CD14-positive monocyte (primary cell): Measurements from ENCODE around the gene SLC27A5. TPM values are rescaled to one million over a fixed set of nuclear protein-coding genes. Genes with fewer than 3 reads are reported as not detected.

ENCODE experiments used
- DNase-seq, 3 donors: peaks; one replicate each; pipeline ENCODE4 v3.0.0-alpha.2; 2011 to 2022
- H2AFZ ChIP-seq: 2 replicates; pipeline ENCODE4 v1.6.0; 2012; ENCODE audit warnings: mild to moderate bottlenecking, low read depth, low read length, inconsistent platforms; ENCODE audit not compliant: insufficient read depth, poor library complexity, severe bottlenecking
- H3K27ac ChIP-seq, 2 donors: 1 replicate in 1 of 2; 2 replicates in 1 of 2; pipeline ENCODE4 v1.5.1; 2012 to 2013; ENCODE audit warnings: low read length in 2 of 2, control low read depth in 1 of 2, inconsistent platforms in 1 of 2, low read depth in 1 of 2, mild to moderate bottlenecking in 1 of 2
- H3K27me3 ChIP-seq, 2 donors: one replicate each; pipeline versions ENCODE4 v1.6.0 to v1.6.1; 2011 to 2013; ENCODE audit warnings: low read length in 2 of 2; ENCODE audit not compliant: control insufficient read depth in 2 of 2, insufficient read depth in 2 of 2
- H3K36me3 ChIP-seq, 2 donors: replicated peaks in 1 of 2; 1 replicate in 1 of 2; 2 replicates in 1 of 2; pipeline versions ENCODE4 v1.5.1 to v1.6.1; 2012 to 2013; ENCODE audit warnings: low read length in 2 of 2, control low read depth in 1 of 2, inconsistent platforms in 1 of 2, mild to moderate bottlenecking in 1 of 2; ENCODE audit not compliant: insufficient read depth in 2 of 2, control insufficient read depth in 1 of 2
- H3K4me1 ChIP-seq, 2 donors: 1 replicate in 1 of 2; 2 replicates in 1 of 2; pipeline versions ENCODE4 v1.5.1 to v1.6.1; 2012 to 2013; ENCODE audit warnings: low read length in 2 of 2, control low read depth in 1 of 2, inconsistent platforms in 1 of 2, mild to moderate bottlenecking in 1 of 2, moderate library complexity in 1 of 2; ENCODE audit not compliant: insufficient read depth in 2 of 2, control insufficient read depth in 1 of 2
- H3K4me2 ChIP-seq: replicated peaks from 2 replicates; pipeline ENCODE3; 2012; ENCODE audit warnings: low read length, moderate library complexity, mild to moderate bottlenecking; ENCODE audit not compliant: poor library complexity, severe bottlenecking; ENCODE audit errors: extremely low read depth
- H3K4me3 ChIP-seq, 3 experiments: fragments of 200-600 bp in 1 of 3; sonication (generic) in 1 of 3; replicated peaks in 1 of 3; 1 replicate in 2 of 3; 2 replicates in 1 of 3; pipeline ENCODE4 v1.5.1; 2011 to 2013; ENCODE audit warnings: low read length in 3 of 3, mild to moderate bottlenecking in 3 of 3, control low read depth in 2 of 3, low read depth in 2 of 3, inconsistent platforms in 1 of 3, moderate library complexity in 1 of 3
- H3K79me2 ChIP-seq: 2 replicates; pipeline ENCODE4 v1.6.0; 2012; ENCODE audit warnings: mild to moderate bottlenecking, control low read depth, inconsistent platforms, low read length, moderate library complexity; ENCODE audit not compliant: insufficient read depth
- H3K9ac ChIP-seq: 2 replicates; pipeline ENCODE4 v1.6.0; 2017; ENCODE audit warnings: low read length, mild to moderate bottlenecking; ENCODE audit not compliant: insufficient read depth, poor library complexity, severe bottlenecking
- H3K9me3 ChIP-seq, 2 donors: replicated peaks in 1 of 2; 1 replicate in 1 of 2; 2 replicates in 1 of 2; pipeline versions ENCODE4 v1.5.1 to v1.6.1; 2012 to 2013; ENCODE audit warnings: low read length in 2 of 2, control low read depth in 1 of 2; ENCODE audit not compliant: control insufficient read depth in 1 of 2, insufficient read depth in 1 of 2
- H4K20me1 ChIP-seq: 2 replicates; pipeline ENCODE4 v1.6.0; 2012; ENCODE audit warnings: mild to moderate bottlenecking, low read length, control low read depth, moderate library complexity; ENCODE audit not compliant: insufficient read depth
- H3K27ac Mint-ChIP-seq, 7 donors: one replicate each; pipeline ENCODE4 v1.8.0; 2020; ENCODE audit warnings: mild to moderate bottlenecking in 7 of 7, mixed read lengths in 7 of 7, moderate library complexity in 6 of 7, inconsistent platforms in 2 of 7
- H3K27me3 Mint-ChIP-seq, 3 donors: one replicate each; pipeline ENCODE4 v1.8.0; 2021 to 2022; ENCODE audit warnings: low read depth in 3 of 3, mild to moderate bottlenecking in 3 of 3, mixed read lengths in 3 of 3, moderate library complexity in 3 of 3, inconsistent platforms in 1 of 3
- H3K36me3 Mint-ChIP-seq, 2 donors: one replicate each; pipeline ENCODE4 v1.8.0; 2020; ENCODE audit warnings: mixed read lengths in 2 of 2, inconsistent platforms in 1 of 2, mild to moderate bottlenecking in 1 of 2
- H3K4me1 Mint-ChIP-seq: one replicate; pipeline ENCODE4 v1.8.0; 2020; ENCODE audit warnings: mild to moderate bottlenecking, mixed read lengths
- H3K4me3 Mint-ChIP-seq, 2 donors: one replicate each; pipeline ENCODE4 v1.8.0; 2020; ENCODE audit warnings: mild to moderate bottlenecking in 2 of 2, mixed read lengths in 2 of 2, moderate library complexity in 1 of 2
- H3K9me3 Mint-ChIP-seq, 7 donors: one replicate each; pipeline ENCODE4 v1.8.0; 2020 to 2022; ENCODE audit warnings: mixed read lengths in 7 of 7, mild to moderate bottlenecking in 6 of 7, moderate library complexity in 6 of 7, inconsistent platforms in 2 of 7
- CTCF ChIP-seq: fragments of 200-600 bp; IDR thresholded peaks from one replicate; pipeline ENCODE4 v1.8.0; 2022; ENCODE audit warnings: antibody characterized with exemption, mild to moderate bottlenecking
- WGBS: methylation state at CpG from one replicate; pipeline ENCODE4 v1.1.5; 2013; ENCODE audit warnings: missing lambda C conversion rate; ENCODE audit not compliant: insufficient coverage; 5-methylcytosine and 5-hydroxymethylcytosine counted together
- intact Hi-C, 2 donors: fragments of 100-400 bp; cut with micrococcal nuclease; formaldehyde crosslinking; loops; one replicate each; pipeline versions ENCODE4 v1.15.0 to v1.15.1; 2023
- polyA plus RNA-seq, 3 donors: library from polyadenylated mRNA; depleted of rRNA in 1 of 3; unstranded in 2 of 3; stranded (reverse) in 1 of 3; fragments of 300-500 nt in 2 of 3; fragments of >200 nt in 1 of 3; fragmentation: Illumina TruSeq in 2 of 3; gene quantifications; 1 replicate in 2 of 3; 2 replicates in 1 of 3; pipeline ENCODE4 v1.2.3, GENCODE V29; 2012 to 2021

Gene SLC27A5
- polyA plus RNA-seq, 3 donors: 1.5 to 2.9 (median 2.8) TPM

- H3K27me3 ChIP-seq: no peaks in the 10 kb centered on the region
- H2AFZ ChIP-seq: peak overlapping the region; percentile 92
- no peak for TF ChIP-seq CTCF
- peak overlapping the region; percentile 54 to 81 (median 68) for H3K4me3 ChIP-seq
- no peaks in the 10 kb centered on the region for H4K20me1 ChIP-seq
- H3K36me3 Mint-ChIP-seq: peaks cover 32% of the 10 kb centered on the region in 2 donors
- H3K4me1 ChIP-seq: peaks cover 14 to 21% of the 10 kb centered on the region in 2 donors
- peak overlapping the region; percentile 86 to 95 for H3K4me3 Mint-ChIP-seq
- WGBS: 20% methylated on average over 23 of the region's 27 CpGs
- DNase-seq: no peak
- H3K36me3 ChIP-seq: peaks cover 23 to 25% of the 10 kb centered on the region in 2 donors
- peak overlapping the region; percentile 88 for H3K4me2 ChIP-seq
- H3K79me2 ChIP-seq: no peaks in the 10 kb centered on the region
- H3K9me3 Mint-ChIP-seq: peaks cover 0 to under 1% (median 0%) of the 10 kb centered on the region in 7 donors
- peak overlapping the region; percentile 70 for H3K9ac ChIP-seq
- H3K4me1 Mint-ChIP-seq: peaks cover 17% of the 10 kb centered on the region
- H3K27ac Mint-ChIP-seq: peak overlapping the region; percentile 94 to 99 (median 98)
- no peaks in the 10 kb centered on the region for H3K9me3 ChIP-seq
- H3K27me3 Mint-ChIP-seq: peaks cover 2 to 6% (median 2%) of the 10 kb centered on the region in 3 donors
- intact Hi-C loops: no loop called here
- peak overlapping the region; percentile 80 to 89 for H3K27ac ChIP-seq
These were observed 36.6 kb downstream of the SLC27A5 start for GRCh38 chr19:58474997-58475713.

DNA sequence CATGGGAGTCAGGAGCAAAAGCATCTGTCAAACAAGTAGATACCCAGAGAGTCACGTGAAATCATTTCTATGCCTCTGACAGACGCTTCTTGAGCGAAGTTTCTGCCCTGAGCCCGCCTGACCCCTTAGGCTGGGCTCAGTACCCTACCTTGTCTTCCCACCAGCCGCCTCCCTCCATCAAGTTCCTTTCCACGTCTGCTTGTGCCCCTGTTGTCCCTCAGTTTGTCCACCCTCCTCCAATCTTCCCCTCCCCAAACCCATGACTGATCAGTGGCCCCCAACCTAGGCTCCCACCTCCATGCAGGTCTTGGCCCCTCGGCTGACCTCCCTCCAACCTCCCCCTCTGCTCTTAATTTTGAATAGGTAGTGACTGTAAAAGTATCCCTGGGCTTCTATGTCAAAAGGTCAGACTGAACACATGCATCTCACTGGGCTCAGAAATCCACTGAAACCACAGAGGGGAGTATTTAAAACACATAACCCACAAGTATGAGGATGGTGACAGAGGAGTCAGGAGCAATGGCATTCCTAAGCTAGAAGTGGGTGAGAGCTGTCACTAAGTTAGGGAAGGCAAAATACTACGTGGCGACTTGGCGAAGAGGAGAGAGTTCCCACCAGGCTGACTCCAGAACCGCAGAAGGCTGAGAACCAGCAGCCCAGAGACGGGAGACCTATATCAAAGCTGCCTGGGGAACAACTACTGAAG is 37.3 kb downstream of the SLC27A5 start:
- no peaks in the 10 kb centered on the region for H4K20me1 ChIP-seq
- H3K4me2 ChIP-seq: no peak overlapping the region
- peaks cover 28 to 29% of the 10 kb centered on the region in 2 donors for H3K36me3 ChIP-seq
- TF ChIP-seq CTCF: no peak
- no peaks in the 10 kb centered on the region for H3K79me2 ChIP-seq
- H3K9me3 Mint-ChIP-seq: peaks cover 0 to 3% (median 0%) of the 10 kb centered on the region in 7 donors
- H3K27ac ChIP-seq: no peak overlapping the region
- H3K4me3 Mint-ChIP-seq: no peak overlapping the region
- intact Hi-C loops: no loop called here
- 90% methylated on average over 10 of the region's 12 CpGs for WGBS
- DNase-seq: no peak
- peaks cover 36 to 37% of the 10 kb centered on the region in 2 donors for H3K36me3 Mint-ChIP-seq
- peaks cover 2 to 6% (median 2%) of the 10 kb centered on the region in 3 donors for H3K27me3 Mint-ChIP-seq
- no peaks in the 10 kb centered on the region for H3K27me3 ChIP-seq
- H3K4me3 ChIP-seq: no peak overlapping the region
- no peak overlapping the region for H3K9ac ChIP-seq
- peaks cover 17% of the 10 kb centered on the region for H3K4me1 Mint-ChIP-seq
- H2AFZ ChIP-seq: no peak overlapping the region
- peak overlapping the region in 5 of 7 donors; percentile 33 to 98 (median 73) for H3K27ac Mint-ChIP-seq
- H3K4me1 ChIP-seq: peaks cover 14 to 21% of the 10 kb centered on the region in 2 donors
- H3K9me3 ChIP-seq: no peaks in the 10 kb centered on the region
